GM23338 (cell line): Measurements from ENCODE around the gene GPAM. TPM values are rescaled to one million over a fixed set of nuclear protein-coding genes. Genes with fewer than 3 reads are reported as not detected.
"Not testable (repeated sequence)": the region's sequence is repeated elsewhere in the genome, so short reads cannot be mapped to it uniquely, and the experiment has no call there.

Experiments
- ATAC-seq: fragments of 200-7000 bp; cut with Tn5 transposase; 3 replicates; pipeline ENCODE4 v1.9.1; 2020
- DNase-seq: peaks from one replicate; pipeline ENCODE4 v3.0.0-alpha.2; 2015; ENCODE audit warnings: low spot score
- H2AFZ ChIP-seq: fragments of 200-600 bp; sonication (generic); 2 replicates; pipeline ENCODE4 v1.8.0; 2016; ENCODE audit warnings: antibody characterized with exemption, mild to moderate bottlenecking, moderate library complexity
- H3F3A ChIP-seq: fragments of 200-600 bp; sonication (generic); replicated peaks from 2 replicates; pipeline ENCODE4 v1.8.0; 2017; ENCODE audit warnings: antibody characterized with exemption, mixed run types, low read depth
- H3K27ac ChIP-seq: fragments of 200-600 bp; sonication (generic); 2 replicates; pipeline ENCODE4 v1.6.1; 2016; ENCODE audit warnings: low read depth
- H3K27me3 ChIP-seq: fragments of 200-600 bp; sonication (generic); 2 replicates; pipeline ENCODE4 v1.8.0; 2016; ENCODE audit warnings: mild to moderate bottlenecking, mixed run types, moderate library complexity; ENCODE audit not compliant: insufficient read depth
- H3K36me3 ChIP-seq: fragments of 200-600 bp; sonication (generic); 2 replicates; pipeline ENCODE4 v1.8.0; 2016; ENCODE audit warnings: mild to moderate bottlenecking; ENCODE audit not compliant: insufficient read depth
- H3K4me1 ChIP-seq: fragments of 200-600 bp; sonication (generic); 2 replicates; pipeline ENCODE4 v1.8.0; 2016; ENCODE audit warnings: mild to moderate bottlenecking, moderate library complexity; ENCODE audit not compliant: insufficient read depth
- H3K4me2 ChIP-seq: fragments of 200-600 bp; sonication (generic); 2 replicates; pipeline ENCODE4 v1.7.1; 2017; ENCODE audit warnings: mixed run types
- H3K4me3 ChIP-seq: fragments of 200-600 bp; sonication (generic); 2 replicates; pipeline ENCODE4 v1.6.1; 2016; ENCODE audit warnings: mixed run types
- H3K79me2 ChIP-seq: fragments of 200-600 bp; sonication (generic); replicated peaks from 2 replicates; pipeline ENCODE4 v1.8.0; 2017; ENCODE audit warnings: mild to moderate bottlenecking; ENCODE audit not compliant: insufficient read depth
- H3K9me2 ChIP-seq: fragments of 200-600 bp; sonication (generic); 2 replicates; pipeline ENCODE4 v1.8.0; 2017; ENCODE audit not compliant: insufficient read depth
- H4K20me1 ChIP-seq: fragments of 200-600 bp; sonication (generic); replicated peaks from 2 replicates; pipeline ENCODE4 v1.8.0; 2017; ENCODE audit warnings: mild to moderate bottlenecking; ENCODE audit not compliant: insufficient read depth
- H3K27ac Mint-ChIP-seq: 2 replicates; pipeline ENCODE4 v1.8.0; 2020; ENCODE audit warnings: inconsistent platforms, mild to moderate bottlenecking, moderate library complexity, mixed read lengths
- H3K27me3 Mint-ChIP-seq: 3 replicates; pipeline ENCODE4 v1.8.0; 2022; ENCODE audit warnings: low read depth, mild to moderate bottlenecking, moderate library complexity, mixed read lengths, inconsistent platforms; ENCODE audit not compliant: insufficient read depth, poor library complexity
- H3K36me3 Mint-ChIP-seq: 3 replicates; pipeline ENCODE4 v1.8.0; 2021; ENCODE audit warnings: low read depth, mild to moderate bottlenecking, inconsistent platforms, moderate library complexity, mixed read lengths
- H3K4me1 Mint-ChIP-seq: 3 replicates; pipeline ENCODE4 v1.8.0; 2020; ENCODE audit warnings: mild to moderate bottlenecking, inconsistent platforms, mixed read lengths
- H3K4me3 Mint-ChIP-seq: 3 replicates; pipeline ENCODE4 v1.8.0; 2021; ENCODE audit warnings: moderate library complexity, mild to moderate bottlenecking, inconsistent platforms, mixed read lengths
- H3K9me3 Mint-ChIP-seq: 3 replicates; pipeline ENCODE4 v1.8.0; 2020; ENCODE audit warnings: moderate library complexity, mild to moderate bottlenecking, inconsistent platforms, mixed read lengths
- ETS1 ChIP-seq: IDR thresholded peaks from 2 replicates; pipeline ENCODE4 v1.6.1; 2016; ENCODE audit warnings: antibody characterized with exemption
- EZH2 ChIP-seq: fragments of 200-600 bp; sonication (generic); IDR thresholded peaks from one replicate; pipeline ENCODE4 v1.8.0; 2017; ENCODE audit warnings: antibody characterized with exemption, mild to moderate bottlenecking, low read depth; ENCODE audit not compliant: unreplicated experiment
- NANOG ChIP-seq: IDR thresholded peaks from 2 replicates; pipeline ENCODE4 v1.6.1; 2016; ENCODE audit warnings: antibody characterized with exemption, borderline replicate concordance
- POLR2AphosphoS5 ChIP-seq: IDR thresholded peaks from 2 replicates; pipeline ENCODE4 v1.6.1; 2016; ENCODE audit warnings: antibody characterized with exemption, low read depth
- STAT1 ChIP-seq: IDR thresholded peaks from one replicate; pipeline ENCODE4 v1.6.1; 2016; ENCODE audit warnings: antibody characterized with exemption; ENCODE audit not compliant: unreplicated experiment
- ZNF114 ChIP-seq: fragments of 250-450 bp; sonication (Bioruptor Pico); IDR thresholded peaks from 2 replicates; pipeline ENCODE4 v1.5.0; 2020; ENCODE audit warnings: mild to moderate bottlenecking, moderate library complexity
- polyA plus RNA-seq: library from polyadenylated mRNA; unstranded; fragments of >200 nt; fragmentation: Nextera tagmentation; extraction: Ambion mirVana; gene quantifications from 2 replicates; pipeline ENCODE4 v1.2.1, GENCODE V29; 2016
- total RNA-seq: library from RNA; depleted of rRNA; stranded (reverse); fragments of >200 nt; shearing (Covaris generic); gene quantifications from 2 replicates; pipeline ENCODE4 v1.2.3, GENCODE V29; 2014
- TF ChIP-seq, protein P1 (sequence below): IDR thresholded peaks from one replicate; pipeline ENCODE4 v1.6.1; 2018; ENCODE audit warnings: antibody characterized with exemption; ENCODE audit not compliant: unreplicated experiment

The GPAM gene
- total and polyA plus RNA-seq, 2 experiments from 2014 or later, result 5.5 to 16.6 TPM

- H3K4me3 Mint-ChIP-seq, H3K27ac Mint-ChIP-seq, H4K20me1 ChIP-seq, H3K27ac ChIP-seq, H3K36me3 ChIP-seq, H3K36me3 Mint-ChIP-seq, H2AFZ ChIP-seq, H3F3A ChIP-seq, H3K4me3 ChIP-seq, H3K79me2 ChIP-seq, H3K4me1 ChIP-seq, H3K4me2 ChIP-seq, H3K27me3 Mint-ChIP-seq, ATAC-seq, H3K27me3 ChIP-seq, DNase-seq, H3K9me2 ChIP-seq: not testable (repeated sequence)
- TF ChIP-seq, protein P1, sequence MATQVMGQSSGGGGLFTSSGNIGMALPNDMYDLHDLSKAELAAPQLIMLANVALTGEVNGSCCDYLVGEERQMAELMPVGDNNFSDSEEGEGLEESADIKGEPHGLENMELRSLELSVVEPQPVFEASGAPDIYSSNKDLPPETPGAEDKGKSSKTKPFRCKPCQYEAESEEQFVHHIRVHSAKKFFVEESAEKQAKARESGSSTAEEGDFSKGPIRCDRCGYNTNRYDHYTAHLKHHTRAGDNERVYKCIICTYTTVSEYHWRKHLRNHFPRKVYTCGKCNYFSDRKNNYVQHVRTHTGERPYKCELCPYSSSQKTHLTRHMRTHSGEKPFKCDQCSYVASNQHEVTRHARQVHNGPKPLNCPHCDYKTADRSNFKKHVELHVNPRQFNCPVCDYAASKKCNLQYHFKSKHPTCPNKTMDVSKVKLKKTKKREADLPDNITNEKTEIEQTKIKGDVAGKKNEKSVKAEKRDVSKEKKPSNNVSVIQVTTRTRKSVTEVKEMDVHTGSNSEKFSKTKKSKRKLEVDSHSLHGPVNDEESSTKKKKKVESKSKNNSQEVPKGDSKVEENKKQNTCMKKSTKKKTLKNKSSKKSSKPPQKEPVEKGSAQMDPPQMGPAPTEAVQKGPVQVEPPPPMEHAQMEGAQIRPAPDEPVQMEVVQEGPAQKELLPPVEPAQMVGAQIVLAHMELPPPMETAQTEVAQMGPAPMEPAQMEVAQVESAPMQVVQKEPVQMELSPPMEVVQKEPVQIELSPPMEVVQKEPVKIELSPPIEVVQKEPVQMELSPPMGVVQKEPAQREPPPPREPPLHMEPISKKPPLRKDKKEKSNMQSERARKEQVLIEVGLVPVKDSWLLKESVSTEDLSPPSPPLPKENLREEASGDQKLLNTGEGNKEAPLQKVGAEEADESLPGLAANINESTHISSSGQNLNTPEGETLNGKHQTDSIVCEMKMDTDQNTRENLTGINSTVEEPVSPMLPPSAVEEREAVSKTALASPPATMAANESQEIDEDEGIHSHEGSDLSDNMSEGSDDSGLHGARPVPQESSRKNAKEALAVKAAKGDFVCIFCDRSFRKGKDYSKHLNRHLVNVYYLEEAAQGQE, result peak; percentile 43
- Mint-ChIP-seq H3K9me3 (peaks cover 16% of the 10 kb centered on the region; the same call in 1 of the 3 replicates), H3K4me1 (peaks cover 12% of the 10 kb centered on the region)
These were observed 45.0 kb upstream of the GPAM start for GRCh38 chr10:112228366-112229088.

DNA sequence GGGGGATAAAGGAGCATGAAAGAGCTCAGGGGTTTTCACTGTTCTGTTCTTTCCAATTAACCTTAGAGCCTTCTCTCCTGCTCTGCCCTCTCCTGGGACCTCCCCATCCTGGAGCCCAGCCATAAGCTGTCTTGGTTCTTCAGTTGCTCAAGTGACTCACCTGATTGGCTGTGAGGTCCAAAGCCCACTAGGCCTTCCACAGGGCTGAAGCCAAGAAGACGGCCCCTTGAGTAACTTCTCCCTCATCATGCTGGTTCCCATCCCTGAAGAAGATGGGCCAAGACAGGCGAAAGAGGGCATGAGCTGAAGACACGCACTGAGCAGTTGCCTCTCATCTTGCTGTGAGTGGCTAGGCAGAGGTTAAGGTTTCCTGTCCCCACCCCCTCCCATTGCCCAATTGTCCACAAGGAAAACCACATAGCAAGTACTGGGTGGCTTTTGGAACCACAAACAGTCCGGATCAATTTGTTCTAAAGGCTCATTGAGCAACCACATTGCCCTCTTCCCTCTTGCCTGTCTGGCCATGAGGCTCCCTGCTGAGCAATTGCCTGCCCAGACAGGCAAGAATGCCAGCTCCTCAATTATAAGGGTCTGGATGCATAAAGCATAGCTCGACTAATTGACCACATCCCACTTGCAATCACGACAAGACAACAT, 43.9 kb upstream of the GPAM start:
- Histone ChIP-seq H3K4me2 (no peak overlapping the region), H3K4me1 (no peaks in the 10 kb centered on the region), H3F3A (no peaks in the 10 kb centered on the region), H3K27ac (no peak overlapping the region), H2AFZ (no peak overlapping the region), H4K20me1 (no peaks in the 10 kb centered on the region; the same call in 1 of the 2 replicates), H3K9me2 (peaks cover 7% of the 10 kb centered on the region; the same call in 1 of the 2 replicates), H3K4me3 (no peak overlapping the region), H3K36me3 (no peaks in the 10 kb centered on the region), H3K79me2 (no peaks in the 10 kb centered on the region), H3K27me3 (no peaks in the 10 kb centered on the region)
- Mint-ChIP-seq H3K27ac (no peak overlapping the region), H3K4me3 (no peak overlapping the region), H3K27me3 (no peaks in the 10 kb centered on the region), H3K4me1 (peaks cover 12% of the 10 kb centered on the region), H3K36me3 (peaks cover 4% of the 10 kb centered on the region; the same call in 1 of the 3 replicates), H3K9me3 (peaks cover 16% of the 10 kb centered on the region; the same call in 1 of the 3 replicates)
- ATAC-seq (no peak), DNase-seq (no peak)
- TF ChIP-seq ETS1 (no peak), STAT1 (no peak), EZH2 (no peak), ZNF114 (CRISPR knock-in tag) (no peak), NANOG (no peak), POLR2AphosphoS5 (no peak)
- TF ChIP-seq, protein P1, result no peak
